Hepatocyte (in vitro differentiated cells): Measurements from ENCODE around the gene GLT6D1.

Source experiments
- EZH2 ChIP-seq: fragments of 200-600 bp; sonication (generic); IDR thresholded peaks from 2 replicates; pipeline ENCODE4 v1.6.1; 2016; ENCODE audit warnings: antibody characterized with exemption, mild to moderate bottlenecking, borderline replicate concordance
- TF ChIP-seq, protein P1 (sequence below): fragments of 200-600 bp; sonication (generic); IDR thresholded peaks from 2 replicates; pipeline ENCODE4 v1.5.1; 2016; ENCODE audit warnings: antibody characterized with exemption, mild to moderate bottlenecking; ENCODE audit not compliant: poor library complexity

DNA sequence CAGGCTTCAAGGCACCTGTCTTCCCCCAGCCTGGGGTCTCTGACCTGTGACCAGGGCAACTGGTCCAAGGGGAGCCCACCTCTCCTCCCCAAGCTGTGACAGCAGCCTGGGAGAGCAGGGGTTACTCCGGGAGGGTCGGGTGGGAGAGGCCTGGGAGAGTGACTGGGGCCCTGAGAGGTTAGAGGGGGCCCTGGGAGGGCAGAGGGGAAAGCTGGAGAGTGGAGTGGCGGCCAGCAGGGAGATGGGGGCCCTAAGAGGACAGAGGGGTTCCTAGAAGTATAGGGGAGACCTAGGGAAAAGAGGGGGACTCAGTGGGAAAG, 24.1 kb upstream of the GLT6D1 start:
- no peak for TF ChIP-seq EZH2
- TF ChIP-seq, protein P1, sequence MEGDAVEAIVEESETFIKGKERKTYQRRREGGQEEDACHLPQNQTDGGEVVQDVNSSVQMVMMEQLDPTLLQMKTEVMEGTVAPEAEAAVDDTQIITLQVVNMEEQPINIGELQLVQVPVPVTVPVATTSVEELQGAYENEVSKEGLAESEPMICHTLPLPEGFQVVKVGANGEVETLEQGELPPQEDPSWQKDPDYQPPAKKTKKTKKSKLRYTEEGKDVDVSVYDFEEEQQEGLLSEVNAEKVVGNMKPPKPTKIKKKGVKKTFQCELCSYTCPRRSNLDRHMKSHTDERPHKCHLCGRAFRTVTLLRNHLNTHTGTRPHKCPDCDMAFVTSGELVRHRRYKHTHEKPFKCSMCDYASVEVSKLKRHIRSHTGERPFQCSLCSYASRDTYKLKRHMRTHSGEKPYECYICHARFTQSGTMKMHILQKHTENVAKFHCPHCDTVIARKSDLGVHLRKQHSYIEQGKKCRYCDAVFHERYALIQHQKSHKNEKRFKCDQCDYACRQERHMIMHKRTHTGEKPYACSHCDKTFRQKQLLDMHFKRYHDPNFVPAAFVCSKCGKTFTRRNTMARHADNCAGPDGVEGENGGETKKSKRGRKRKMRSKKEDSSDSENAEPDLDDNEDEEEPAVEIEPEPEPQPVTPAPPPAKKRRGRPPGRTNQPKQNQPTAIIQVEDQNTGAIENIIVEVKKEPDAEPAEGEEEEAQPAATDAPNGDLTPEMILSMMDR = no peak
